Uterus (tissue), 4 donors: ENCODE measurements around the gene CEP112. TPM values are rescaled to one million over a fixed set of nuclear protein-coding genes. Genes with fewer than 3 reads are reported as not detected.

ENCODE experiments used
- DNase-seq, 2 donors: peaks; one replicate each; pipeline ENCODE4 v3.0.0-alpha.2; 2019 to 2020
- H3K27ac ChIP-seq, 2 donors: fragments of 200-600 bp; sonication (generic); 1 replicate in 1 of 2; 2 replicates in 1 of 2; pipeline ENCODE4 v1.5.1; 2016 to 2018
- H3K27me3 ChIP-seq, 2 donors: fragments of 200-600 bp; sonication (generic); one replicate each; pipeline ENCODE4 v1.5.1; 2018 to 2019; ENCODE audit warnings: control low read depth in 1 of 2
- H3K36me3 ChIP-seq, 2 donors: fragments of 200-600 bp; sonication (generic); one replicate each; pipeline ENCODE4 v1.5.1; 2019; ENCODE audit warnings: control low read depth in 1 of 2
- H3K4me1 ChIP-seq, 2 donors: fragments of 200-600 bp; sonication (generic); one replicate each; pipeline ENCODE4 v1.5.1; 2018 to 2019; ENCODE audit warnings: control low read depth in 1 of 2
- H3K4me3 ChIP-seq, 2 donors: fragments of 200-600 bp; sonication (generic); 1 replicate in 1 of 2; 2 replicates in 1 of 2; pipeline ENCODE4 v1.5.1; 2018 to 2019; ENCODE audit warnings: mild to moderate bottlenecking in 1 of 2
- H3K9me3 ChIP-seq, 2 donors: fragments of 200-600 bp; sonication (generic); one replicate each; pipeline ENCODE4 v1.5.1; 2019; ENCODE audit warnings: control low read depth in 1 of 2
- CTCF ChIP-seq, 4 experiments: fragments of 200-600 bp in 2 of 4; fragments of 450-650 bp in 2 of 4; sonication (generic) in 2 of 4; IDR thresholded peaks; one replicate each; pipeline ENCODE4 v1.5.1; 2016 to 2019; ENCODE audit warnings: antibody characterized with exemption in 4 of 4, mild to moderate bottlenecking in 2 of 4, moderate library complexity in 1 of 4
- POLR2A ChIP-seq, 2 donors: fragments of 450-650 bp; IDR thresholded peaks; one replicate each; pipeline ENCODE4 v1.6.1; 2016; ENCODE audit warnings: antibody characterized with exemption in 2 of 2, mild to moderate bottlenecking in 1 of 2, moderate library complexity in 1 of 2
- intact Hi-C: fragments of 100-400 bp; cut with DNase I; formaldehyde crosslinking; loops from one replicate; pipeline ENCODE4 v1.15.1; 2023; ENCODE audit warnings: low total_unique reads
- total RNA-seq, 4 donors: library from RNA; depleted of rRNA in 3 of 4; stranded (reverse); fragments of >200 nt in 3 of 4; gene quantifications; one replicate each; pipeline versions ENCODE4 v1.1.0 to v1.2.4, GENCODE V29; 2014 to 2023
- donor health status: DM: yes; HTN: yes; CAD: no.

CEP112 gene
- total RNA-seq, 4 donors from 2014 or later, result 36.6 to 96.5 (median 52.4) TPM

DNA sequence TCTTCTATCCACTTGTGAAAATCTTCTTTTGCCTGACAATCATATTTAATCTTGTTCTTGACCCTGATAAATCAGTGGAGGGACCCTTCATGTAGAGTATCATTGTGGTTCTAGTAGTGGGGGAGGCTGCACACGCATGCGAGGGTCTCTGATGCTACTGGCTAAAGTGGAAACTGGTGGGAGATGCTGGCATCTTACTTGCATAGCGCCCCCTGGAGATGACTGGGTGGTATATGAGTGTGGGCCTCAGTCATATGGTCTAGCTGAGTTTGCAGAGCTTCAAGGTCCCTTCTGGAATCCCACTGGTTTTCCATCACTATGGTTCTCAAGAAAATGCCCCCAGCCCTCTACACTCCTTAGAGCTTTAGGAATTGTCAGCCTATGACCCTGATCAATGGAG is 394.1 kb downstream of the CEP112 start:
- Histone ChIP-seq H3K9me3 (no peaks in the 10 kb centered on the region), H3K4me3 (no peak overlapping the region), H3K4me1 (no peaks in the 10 kb centered on the region), H3K27me3 (no peaks in the 10 kb centered on the region), H3K36me3 (no peaks in the 10 kb centered on the region), H3K27ac (no peak overlapping the region)
- TF ChIP-seq CTCF (IDR thresholded peaks at IDR 0.05), result no peak
- TF ChIP-seq POLR2A (IDR thresholded peaks at IDR 0.05), result no peak
- intact Hi-C loops, result no loop called here
- no peak for DNase-seq

- TF ChIP-seq POLR2A (IDR thresholded peaks at IDR 0.05), result no peak
- no peak for TF ChIP-seq CTCF (IDR thresholded peaks at IDR 0.05)
- no peaks in the 10 kb centered on the region for H3K9me3 ChIP-seq
- H3K4me3 ChIP-seq, result no peak overlapping the region
- H3K4me1 ChIP-seq, result no peaks in the 10 kb centered on the region
- intact Hi-C loops, result no loop called here
- no peak overlapping the region for H3K27ac ChIP-seq
- no peaks in the 10 kb centered on the region for H3K27me3 ChIP-seq
- no peaks in the 10 kb centered on the region for H3K36me3 ChIP-seq
- DNase-seq, result no peak
Observed at GRCh38 chr17:65797101-65797500, 394.8 kb downstream of the CEP112 start.

- no peak overlapping the region for H3K4me3 ChIP-seq
- no peaks in the 10 kb centered on the region for H3K9me3 ChIP-seq
- no peak for TF ChIP-seq POLR2A (IDR thresholded peaks at IDR 0.05)
- peak; percentile 12 to 42 (median 25) for TF ChIP-seq CTCF (IDR thresholded peaks at IDR 0.05)
- no peak overlapping the region for H3K27ac ChIP-seq
- H3K36me3 ChIP-seq, result no peaks in the 10 kb centered on the region
- intact Hi-C loops, result no loop called here
- no peaks in the 10 kb centered on the region for H3K27me3 ChIP-seq
- no peaks in the 10 kb centered on the region for H3K4me1 ChIP-seq
- DNase-seq, result no peak
Observed at GRCh38 chr17:65794572-65794971, 397.4 kb downstream of the CEP112 start.

DNA sequence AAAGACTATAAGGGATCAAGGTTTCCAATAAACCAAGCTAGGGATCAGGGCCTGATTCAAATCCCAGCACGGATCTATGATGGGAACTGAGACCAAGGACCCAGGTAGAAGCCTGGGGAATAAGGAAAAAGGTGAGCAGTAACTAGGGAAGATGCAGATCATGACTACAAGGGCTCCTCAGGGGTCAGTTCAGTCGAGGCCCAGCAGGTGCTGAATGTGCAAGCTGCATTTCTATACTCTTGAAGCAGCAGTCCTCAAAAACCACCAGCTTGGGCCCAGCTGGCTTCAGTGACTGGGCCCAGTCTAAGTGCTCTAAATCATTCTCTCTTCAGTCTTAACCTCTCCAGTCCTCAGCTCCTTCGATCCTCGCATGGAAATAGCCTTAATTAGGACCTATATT is 401.7 kb downstream of the CEP112 start:
- DNase-seq, result no peak
- H3K27ac ChIP-seq, result no peak overlapping the region
- intact Hi-C loops, result no loop called here
- H3K27me3 ChIP-seq, result no peaks in the 10 kb centered on the region
- no peaks in the 10 kb centered on the region for H3K36me3 ChIP-seq
- TF ChIP-seq POLR2A (IDR thresholded peaks at IDR 0.05) (no peak), CTCF (IDR thresholded peaks at IDR 0.05) (no peak)
- no peaks in the 10 kb centered on the region for H3K4me1 ChIP-seq
- no peak overlapping the region for H3K4me3 ChIP-seq
- H3K9me3 ChIP-seq, result no peaks in the 10 kb centered on the region

DNA sequence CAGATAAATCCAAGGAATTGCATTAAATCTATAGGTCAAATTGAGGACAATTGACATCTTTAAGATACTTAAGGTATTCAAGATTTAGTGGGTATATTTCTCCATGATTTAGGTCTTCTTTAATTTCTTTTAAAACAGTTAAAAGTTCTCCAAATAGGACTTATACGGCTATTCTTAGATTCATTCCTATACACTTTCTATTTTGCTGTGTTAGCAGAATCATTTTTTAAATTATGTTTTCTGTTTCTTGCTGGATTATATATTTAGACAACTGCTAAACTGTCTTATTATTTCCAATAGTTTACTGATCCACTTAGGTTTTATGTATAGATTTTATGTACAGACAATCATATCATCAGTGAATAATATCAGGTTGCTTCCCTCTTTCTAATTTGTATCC is 404.4 kb downstream of the CEP112 start:
- DNase-seq, result no peak
- no peak for TF ChIP-seq POLR2A (IDR thresholded peaks at IDR 0.05)
- no peak for TF ChIP-seq CTCF (IDR thresholded peaks at IDR 0.05)
- no peaks in the 10 kb centered on the region for H3K27me3 ChIP-seq
- H3K4me1 ChIP-seq, result peaks cover 3 to 4% of the 10 kb centered on the region in 2 donors
- intact Hi-C loops, result no loop called here
- H3K27ac ChIP-seq, result no peak overlapping the region
- H3K9me3 ChIP-seq, result no peaks in the 10 kb centered on the region
- no peak overlapping the region for H3K4me3 ChIP-seq
- H3K36me3 ChIP-seq, result no peaks in the 10 kb centered on the region
